IMR-90 (cell line): ENCODE measurements around the gene CD164L2. TPM values are rescaled to one million over a fixed set of nuclear protein-coding genes. Genes with fewer than 3 reads are reported as not detected.
A peak's percentile ranks its signal among the peaks of the same experiment; 100 is the strongest.

Experiments
- ATAC-seq: fragments of 200-7000 bp; cut with Tn5 transposase; 2 replicates; pipeline ENCODE4 v1.9.1; 2020; ENCODE audit warnings: low read depth, mild to moderate bottlenecking, moderate library complexity
- BruUV-seq: library from RNA; stranded (reverse); fragments of 400-500 nt; replicated peaks from 2 replicates; lab custom pipeline; 2021; lab: Mats Ljungman, UMichigan
- CTCF ChIA-PET: fragments of 300-600 bp; formaldehyde crosslinking; extraction: SDS; loops from one replicate; lab custom pipeline; 2021; ENCODE audit warnings: antibody characterized with exemption; lab: Yijun Ruan, JAX
- POLR2A ChIA-PET: fragments of 300-600 bp; sonication (Branson Sonifier 250); formaldehyde crosslinking; loops from one replicate; lab custom pipeline; 2022; ENCODE audit warnings: antibody characterized with exemption; ENCODE audit not compliant: unreplicated experiment; lab: Charles Lee
- DNase-seq: peaks from one replicate; pipeline ENCODE4 v3.0.0; 2013
- H2AFZ ChIP-seq: replicated peaks from 2 replicates; pipeline ENCODE3; 2013; ENCODE audit warnings: low read length, mild to moderate bottlenecking; ENCODE audit not compliant: poor library complexity
- H2AK5ac ChIP-seq: 2 replicates; pipeline ENCODE4 v1.6.1; 2013; ENCODE audit warnings: low read depth, low read length, inconsistent platforms
- H2AK9ac ChIP-seq: replicated peaks from 2 replicates; pipeline ENCODE3; 2013; ENCODE audit warnings: mild to moderate bottlenecking, low read depth, low read length, moderate library complexity; ENCODE audit not compliant: poor library complexity
- H2BK120ac ChIP-seq: 2 replicates; pipeline ENCODE4 v1.6.1; 2013; ENCODE audit warnings: low read depth, low read length, inconsistent platforms
- H2BK15ac ChIP-seq: 3 replicates; pipeline ENCODE4 v1.6.1; 2013; ENCODE audit warnings: low read depth, low read length, inconsistent platforms
- H2BK20ac ChIP-seq: 2 replicates; pipeline ENCODE4 v1.6.1; 2013; ENCODE audit warnings: low read depth, mild to moderate bottlenecking, inconsistent platforms, low read length, moderate library complexity
- H2BK5ac ChIP-seq: 2 replicates; pipeline ENCODE4 v1.6.1; 2013; ENCODE audit warnings: mild to moderate bottlenecking, low read depth, low read length, inconsistent platforms; ENCODE audit not compliant: poor library complexity, severe bottlenecking
- H3K14ac ChIP-seq: replicated peaks from 2 replicates; pipeline ENCODE4 v1.6.1; 2013; ENCODE audit warnings: low read depth, low read length, inconsistent platforms
- H3K18ac ChIP-seq: 2 replicates; pipeline ENCODE4 v1.6.1; 2013; ENCODE audit warnings: low read depth, low read length, control low read depth
- H3K23ac ChIP-seq: 2 replicates; pipeline ENCODE4 v1.6.1; 2013; ENCODE audit warnings: low read depth, low read length, inconsistent platforms
- H3K27ac ChIP-seq: 2 replicates; pipeline ENCODE4 v1.5.1; 2013; ENCODE audit warnings: mild to moderate bottlenecking, control low read depth, low read length; ENCODE audit not compliant: insufficient read depth
- H3K27me3 ChIP-seq: 2 replicates; pipeline ENCODE4 v1.6.1; 2013; ENCODE audit warnings: low read length; ENCODE audit not compliant: control insufficient read depth, insufficient read depth
- H3K36me3 ChIP-seq: 2 replicates; pipeline ENCODE4 v1.6.1; 2013; ENCODE audit warnings: low read length, mixed read lengths; ENCODE audit not compliant: control insufficient read depth, insufficient read depth
- H3K4ac ChIP-seq: 2 replicates; pipeline ENCODE4 v1.6.1; 2013; ENCODE audit warnings: low read depth, low read length, inconsistent platforms
- H3K4me1 ChIP-seq: 2 replicates; pipeline ENCODE4 v1.6.1; 2013; ENCODE audit warnings: low read length, mixed read lengths; ENCODE audit not compliant: control insufficient read depth, insufficient read depth
- H3K4me2 ChIP-seq: 2 replicates; pipeline ENCODE4 v1.6.1; 2013; ENCODE audit warnings: low read depth, mild to moderate bottlenecking, control low read depth, low read length, moderate library complexity
- H3K4me3 ChIP-seq: 2 replicates; pipeline ENCODE4 v1.5.1; 2013; ENCODE audit warnings: low read depth, mild to moderate bottlenecking, control low read depth, low read length, moderate library complexity; ENCODE audit not compliant: insufficient read depth
- H3K56ac ChIP-seq: 2 replicates; pipeline ENCODE4 v1.6.1; 2013; ENCODE audit warnings: low read length, inconsistent platforms; ENCODE audit not compliant: insufficient read depth; ENCODE audit errors: extremely low read depth
- H3K79me1 ChIP-seq, 2 experiments: 2 replicates each; pipeline ENCODE4 v1.6.1; 2013; ENCODE audit warnings: low read length in 2 of 2, inconsistent platforms in 1 of 2, low read depth in 1 of 2
- H3K9ac ChIP-seq: 2 replicates; pipeline ENCODE4 v1.6.1; 2013; ENCODE audit warnings: low read depth, low read length, control low read depth
- H3K9me1 ChIP-seq: 2 replicates; pipeline ENCODE4 v1.6.1; 2013; ENCODE audit warnings: low read length, inconsistent platforms; ENCODE audit not compliant: insufficient read depth
- H3K9me3 ChIP-seq: 2 replicates; pipeline ENCODE4 v1.6.1; 2013; ENCODE audit warnings: low read length; ENCODE audit not compliant: control insufficient read depth, insufficient read depth
- H4K20me1 ChIP-seq: 2 replicates; pipeline ENCODE4 v1.6.1; 2013; ENCODE audit warnings: low read length, inconsistent platforms; ENCODE audit not compliant: insufficient read depth
- H4K5ac ChIP-seq: 2 replicates; pipeline ENCODE4 v1.6.1; 2013; ENCODE audit warnings: mild to moderate bottlenecking, low read depth, low read length, control low read depth
- H4K8ac ChIP-seq, 2 experiments: 2 replicates each; pipeline ENCODE4 v1.6.1; 2013; ENCODE audit warnings: low read depth in 2 of 2, low read length in 2 of 2, control low read depth in 1 of 2, inconsistent platforms in 1 of 2
- H4K91ac ChIP-seq: 2 replicates; pipeline ENCODE4 v1.6.1; 2013; ENCODE audit warnings: low read depth, low read length, inconsistent platforms; ENCODE audit not compliant: insufficient read depth
- FOS ChIP-seq: fragments of 150-350 bp; IDR thresholded peaks from 2 replicates; pipeline ENCODE4 v1.6.1; 2016; ENCODE audit warnings: low read depth, low read length
- MAZ ChIP-seq: IDR thresholded peaks from 2 replicates; pipeline ENCODE4 v1.6.1; 2012; ENCODE audit warnings: low read depth, mild to moderate bottlenecking, low read length, improper control_type of control experiment, moderate library complexity, borderline replicate concordance
- WGBS, 2 experiments: methylation state at CpG; one replicate each; pipeline versions ENCODE4 v1.1.5 to v1.1.7; 2013; ENCODE audit warnings: missing lambda C conversion rate in 2 of 2; ENCODE audit not compliant: insufficient read length in 1 of 2; ENCODE audit errors: extremely low coverage in 2 of 2; 5-methylcytosine and 5-hydroxymethylcytosine counted together
- dilution Hi-C: fragments of 300-500 bp; cut with HindIII; formaldehyde crosslinking; loops from one replicate; pipeline ENCODE4 v1.14.3; 2018; ENCODE audit warnings: low sequenced_read_pairs; ENCODE audit not compliant: unreplicated experiment
- in situ Hi-C: fragments of 300-500 bp; cut with MboI; formaldehyde crosslinking; loops from 3 replicates; pipeline ENCODE4 v1.14.3; 2019; ENCODE audit warnings: low sequenced_read_pairs, inconsistent platforms, mixed read lengths
- intact Hi-C: fragments of 100-400 bp; cut with micrococcal nuclease; formaldehyde crosslinking; loops from 2 replicates; pipeline ENCODE4 v1.10.0; 2022
- polyA plus RNA-seq, 3 experiments: library from polyadenylated mRNA; depleted of rRNA; stranded (reverse); fragments of >200 nt; gene quantifications; 2 replicates each; pipeline ENCODE4 v1.2.3, GENCODE V29; 2012; ENCODE audit warnings: low replicate concordance in 1 of 3
- total RNA-seq: library from RNA; depleted of rRNA; stranded (reverse); fragments of >200 nt; gene quantifications from 2 replicates; pipeline ENCODE4 v1.2.3, GENCODE V29; 2012

Gene CD164L2
- total and polyA plus RNA-seq, 2 of the 4 experiments (the other 2 are of a cell fraction): not detected

DNA sequence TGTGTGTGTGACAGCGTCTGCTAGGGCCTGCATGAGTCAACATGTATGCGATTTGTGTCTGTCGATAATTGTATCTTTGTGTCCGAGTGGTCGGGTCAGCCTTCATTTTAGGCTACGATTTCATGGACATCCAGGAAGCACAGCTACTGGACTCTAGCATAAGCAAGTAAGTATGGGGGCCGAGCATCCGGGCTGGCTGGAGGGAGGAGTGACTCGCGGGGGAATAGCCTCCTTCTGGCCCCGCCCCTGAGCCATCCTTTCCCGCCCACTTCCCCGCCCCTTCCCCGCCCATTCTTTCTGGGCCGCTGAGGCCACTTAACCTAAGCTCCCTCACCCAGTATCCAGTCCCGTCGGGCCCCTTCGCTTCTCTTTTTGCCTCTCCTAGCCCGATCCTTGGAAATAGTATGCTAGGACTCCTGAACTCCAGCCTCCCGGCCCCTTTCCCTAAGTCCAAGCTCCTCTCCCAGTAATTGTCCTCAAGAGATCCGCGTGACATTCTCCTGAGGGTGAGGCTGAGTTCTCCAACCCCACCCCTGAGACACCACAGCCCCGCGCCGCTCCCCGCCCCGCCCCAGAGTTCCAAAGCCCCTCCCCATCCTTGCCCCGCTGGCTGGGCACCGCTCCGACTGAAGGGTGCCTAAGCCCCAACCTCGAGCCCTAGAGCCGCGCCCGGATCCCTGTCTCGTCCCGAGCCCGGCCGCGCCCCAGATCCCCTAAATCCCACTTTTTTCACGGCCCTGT is 17.6 kb downstream of the CD164L2 start:
- peak overlapping the region; percentile 93 for H2AK9ac ChIP-seq
- H4K20me1 ChIP-seq: peaks cover 2% of the 10 kb centered on the region; the same call in 1 of the 2 replicates
- no peaks in the 10 kb centered on the region for H3K9me3 ChIP-seq
- H3K4ac ChIP-seq: peak overlapping the region; percentile 96
- dilution Hi-C loops (no loop called here), in situ Hi-C loops (no loop called here), intact Hi-C loops (loop anchor here (2.0 kb wide), 1 partner anchor 65 kb away; no protein-coding TSS in a partner anchor)
- CTCF ChIA-PET: interaction anchor here (0.6 to 2.3 kb wide), 10 partner anchors 12 to 306 kb away, joined by 3 to 9 read pairs (median 5); no protein-coding TSS in a partner anchor
- H3K14ac ChIP-seq: peak overlapping the region; percentile 99
- H2AFZ ChIP-seq: peak overlapping the region; percentile 99
- POLR2A ChIA-PET: interaction anchor here (0.6 to 1.0 kb wide), 2 partner anchors 26 to 31 kb away, joined by 3 to 4 read pairs; no protein-coding TSS in a partner anchor
- H3K18ac ChIP-seq: peak overlapping the region; percentile 47
- H2BK120ac ChIP-seq: peak overlapping the region; percentile 73; the same call in 1 of the 2 replicates
- peak; percentile 79 for ATAC-seq
- H4K5ac ChIP-seq: peak overlapping the region; percentile 85
- H3K9ac ChIP-seq: peak overlapping the region; percentile 90
- H2BK15ac ChIP-seq: peak overlapping the region; percentile 9; the same call in 1 of the 3 replicates
- H4K91ac ChIP-seq: peak overlapping the region; percentile 58
- peaks cover 6 to 24% of the 10 kb centered on the region in 2 experiments; a peak in 3 of 4 replicates for H3K79me1 ChIP-seq
- peak overlapping the region; percentile 89 for H3K4me2 ChIP-seq
- peak overlapping the region; percentile 99 for H3K23ac ChIP-seq
- peak overlapping the region; percentile 90 for H3K27ac ChIP-seq
- H2BK5ac ChIP-seq: peak overlapping the region; percentile 84
- H3K4me3 ChIP-seq: peak overlapping the region; percentile 77
- peak overlapping the region; percentile 91 for H2AK5ac ChIP-seq
- H3K56ac ChIP-seq: peak overlapping the region; percentile 79
- peaks cover 11% of the 10 kb centered on the region for H3K4me1 ChIP-seq
- peaks cover 18% of the 10 kb centered on the region for H3K9me1 ChIP-seq
- BruUV-seq: no TSS peak
- H4K8ac ChIP-seq: peak overlapping the region; percentile 24 to 99; a peak in 3 of 4 replicates
- TF ChIP-seq MAZ: peak; percentile 53; the same call in 1 of the 2 replicates
- no peak for TF ChIP-seq FOS
- DNase-seq: peak; percentile 85
- H3K36me3 ChIP-seq: peaks cover 24% of the 10 kb centered on the region
- H2BK20ac ChIP-seq: peak overlapping the region; percentile 17; the same call in 1 of the 2 replicates
- H3K27me3 ChIP-seq: no peaks in the 10 kb centered on the region
- WGBS, 2 experiments: 2% methylated on average over 21 of the region's 40 CpGs; no CpG with 5 or more reads in 1 of the 2 experiments
